Erythroblast (primary cell): ENCODE results near the gene S100A14.

ENCODE experiments used
- GATA1 ChIP-seq: IDR thresholded peaks from 2 replicates; pipeline ENCODE4 v1.6.1; 2011; ENCODE audit warnings: low read depth, mild to moderate bottlenecking, control low read depth, low read length, moderate library complexity
- POLR2A ChIP-seq: IDR thresholded peaks from 2 replicates; pipeline ENCODE4 v1.6.1; 2011; ENCODE audit warnings: mild to moderate bottlenecking, low read length

- TF ChIP-seq POLR2A (no peak), GATA1 (no peak)
Observed at GRCh38 chr1:153572569-153573015, 43.5 kb downstream of the S100A14 start.
